ENCODE data around the gene CTNNA3. TPM values are rescaled to one million over a fixed set of nuclear protein-coding genes. Genes with fewer than 3 reads are reported as not detected.

The CTNNA3 gene
- total and polyA plus RNA-seq, 2 donors, result 2.0 to 26.1 TPM

DNA sequence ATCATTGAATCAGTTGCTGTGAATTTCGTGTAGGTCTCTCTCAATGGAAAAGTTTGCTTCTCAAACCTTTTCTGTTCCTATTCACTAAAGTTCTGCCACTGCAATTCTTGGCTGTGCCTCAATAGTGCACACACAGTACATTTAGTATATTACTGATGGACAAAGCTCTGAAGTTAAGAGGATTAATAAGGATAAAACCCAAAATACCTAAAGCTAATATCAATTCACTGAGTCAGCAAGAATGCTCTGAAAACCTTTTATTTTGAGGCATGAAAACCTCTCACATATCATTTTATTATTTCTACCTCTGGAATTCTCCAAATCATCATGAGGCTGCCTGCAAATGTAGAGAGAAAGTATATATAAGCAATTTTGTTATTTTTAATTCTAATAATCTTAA is 1403.5 kb downstream of the CTNNA3 start:
- 69% methylated on average over 1 of the region's 1 CpG for WGBS
- Histone ChIP-seq H3K36me3 (ENCODE audit: insufficient read depth) (no peaks in the 10 kb centered on the region), H3K4me3 (ENCODE audit: low read depth, low read length) (no peak overlapping the region), H3K4me1 (ENCODE audit: insufficient read depth) (no peaks in the 10 kb centered on the region), H3K27ac (ENCODE audit: low read depth) (no peak overlapping the region)
- DNase-seq (ENCODE audit: extremely low spot score), result no peak

DNA sequence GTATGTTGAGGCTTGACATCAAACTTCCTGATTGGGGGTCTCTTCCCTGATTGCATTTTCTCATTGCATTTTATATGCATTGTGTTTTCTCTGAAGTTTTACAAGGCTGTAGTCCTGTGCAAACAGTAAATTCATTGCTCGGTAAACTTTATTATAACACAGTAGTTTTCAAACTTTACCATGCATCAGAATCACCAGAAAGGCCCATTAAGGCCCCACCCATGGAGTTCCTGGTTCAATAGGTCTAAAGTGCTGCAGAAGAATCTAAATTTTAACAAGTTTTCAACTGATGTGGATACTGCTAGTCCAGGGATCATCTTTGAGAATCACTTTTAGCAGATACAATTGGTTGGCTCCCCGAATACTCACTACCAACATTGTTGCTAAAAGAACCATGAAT is 1404.9 kb downstream of the CTNNA3 start:
- Histone ChIP-seq H3K27ac (ENCODE audit: low read depth) (no peak overlapping the region), H3K36me3 (ENCODE audit: insufficient read depth) (no peaks in the 10 kb centered on the region), H3K4me1 (ENCODE audit: insufficient read depth) (no peaks in the 10 kb centered on the region), H3K4me3 (ENCODE audit: low read depth, low read length) (no peak overlapping the region)
- no peak for DNase-seq (ENCODE audit: extremely low spot score)
- 88% methylated on average over 2 of the region's 2 CpGs for WGBS

- Histone ChIP-seq H3K27ac (ENCODE audit: low read depth) (no peak overlapping the region), H3K36me3 (ENCODE audit: insufficient read depth) (no peaks in the 10 kb centered on the region), H3K4me1 (ENCODE audit: insufficient read depth) (no peaks in the 10 kb centered on the region), H3K4me3 (ENCODE audit: low read depth, low read length) (no peak overlapping the region)
- no peak for DNase-seq (ENCODE audit: extremely low spot score)
Observed at GRCh38 chr10:66284621-66285020, 1411.4 kb downstream of the CTNNA3 start.

GRCh38 chr10:66283874-66284464 is 1412.0 kb downstream of the CTNNA3 start:
- no peak for DNase-seq (ENCODE audit: extremely low spot score)
- H3K4me1 ChIP-seq (ENCODE audit: insufficient read depth), result no peaks in the 10 kb centered on the region
- H3K27ac ChIP-seq (ENCODE audit: low read depth), result no peak overlapping the region
- WGBS, result 95% methylated on average over 4 of the region's 4 CpGs
- H3K4me3 ChIP-seq (ENCODE audit: low read depth, low read length), result no peak overlapping the region
- H3K36me3 ChIP-seq (ENCODE audit: insufficient read depth), result no peaks in the 10 kb centered on the region

DNA sequence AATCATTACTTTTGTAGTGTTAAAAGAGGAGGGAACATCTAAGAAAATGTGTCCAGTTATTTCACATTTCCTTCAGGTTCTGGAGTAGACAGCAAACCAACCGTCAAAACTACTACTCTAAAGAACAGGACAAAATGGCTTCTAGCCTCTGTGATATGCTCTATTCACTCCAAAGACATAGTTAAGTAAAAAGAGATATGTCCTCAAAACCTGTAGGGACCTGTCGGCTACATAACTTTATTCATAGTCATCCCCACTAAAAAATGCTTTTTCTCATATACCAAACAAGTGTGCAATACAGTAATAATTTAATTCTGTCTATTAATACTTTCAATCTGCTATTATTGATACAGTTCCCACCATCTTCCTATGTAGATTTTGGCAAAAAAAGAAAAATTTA is 1412.9 kb downstream of the CTNNA3 start:
- H3K27ac ChIP-seq (ENCODE audit: low read depth), result no peak overlapping the region
- 91% methylated on average over 2 of the region's 2 CpGs for WGBS
- DNase-seq (ENCODE audit: extremely low spot score), result no peak
- H3K4me1 ChIP-seq (ENCODE audit: insufficient read depth), result no peaks in the 10 kb centered on the region
- H3K4me3 ChIP-seq (ENCODE audit: low read depth, low read length), result no peak overlapping the region
- no peaks in the 10 kb centered on the region for H3K36me3 ChIP-seq (ENCODE audit: insufficient read depth)

GRCh38 chr10:66281327-66281726 is 1414.7 kb downstream of the CTNNA3 start:
- no peaks in the 10 kb centered on the region for H3K36me3 ChIP-seq (ENCODE audit: insufficient read depth)
- no peak overlapping the region for H3K27ac ChIP-seq (ENCODE audit: low read depth)
- 94% methylated on average over 1 of the region's 1 CpG for WGBS
- H3K4me3 ChIP-seq (ENCODE audit: low read depth, low read length), result no peak overlapping the region
- no peak for DNase-seq (ENCODE audit: extremely low spot score)
- H3K4me1 ChIP-seq (ENCODE audit: insufficient read depth), result no peaks in the 10 kb centered on the region

- no peaks in the 10 kb centered on the region for H3K4me1 ChIP-seq (ENCODE audit: insufficient read depth)
- H3K36me3 ChIP-seq (ENCODE audit: insufficient read depth), result no peaks in the 10 kb centered on the region
- whole genome bisulfite sequencing, result 64% methylated on average over 4 of the region's 4 CpGs
- no peak overlapping the region for H3K4me3 ChIP-seq (ENCODE audit: low read depth, low read length)
- DNase-seq (ENCODE audit: extremely low spot score), result no peak
- no peak overlapping the region for H3K27ac ChIP-seq (ENCODE audit: low read depth)
Observed at GRCh38 chr10:66277481-66277880, 1418.5 kb downstream of the CTNNA3 start.

GRCh38 chr10:66273966-66274519 is 1422.0 kb downstream of the CTNNA3 start:
- no peak for DNase-seq (ENCODE audit: extremely low spot score)
- no peaks in the 10 kb centered on the region for H3K4me1 ChIP-seq (ENCODE audit: insufficient read depth)
- H3K36me3 ChIP-seq (ENCODE audit: insufficient read depth), result no peaks in the 10 kb centered on the region
- WGBS, result 82% methylated on average over 3 of the region's 3 CpGs
- no peak overlapping the region for H3K27ac ChIP-seq (ENCODE audit: low read depth)
- no peak overlapping the region for H3K4me3 ChIP-seq (ENCODE audit: low read depth, low read length)

- H3K27ac ChIP-seq (ENCODE audit: low read depth), result no peak overlapping the region
- H3K4me3 ChIP-seq (ENCODE audit: low read depth, low read length), result no peak overlapping the region
- no peak for DNase-seq (ENCODE audit: extremely low spot score)
- no peaks in the 10 kb centered on the region for H3K36me3 ChIP-seq (ENCODE audit: insufficient read depth)
- 30% methylated on average over 1 of the region's 1 CpG for WGBS
- no peaks in the 10 kb centered on the region for H3K4me1 ChIP-seq (ENCODE audit: insufficient read depth)
Observed at GRCh38 chr10:66265398-66265797, 1430.6 kb downstream of the CTNNA3 start.

DNA sequence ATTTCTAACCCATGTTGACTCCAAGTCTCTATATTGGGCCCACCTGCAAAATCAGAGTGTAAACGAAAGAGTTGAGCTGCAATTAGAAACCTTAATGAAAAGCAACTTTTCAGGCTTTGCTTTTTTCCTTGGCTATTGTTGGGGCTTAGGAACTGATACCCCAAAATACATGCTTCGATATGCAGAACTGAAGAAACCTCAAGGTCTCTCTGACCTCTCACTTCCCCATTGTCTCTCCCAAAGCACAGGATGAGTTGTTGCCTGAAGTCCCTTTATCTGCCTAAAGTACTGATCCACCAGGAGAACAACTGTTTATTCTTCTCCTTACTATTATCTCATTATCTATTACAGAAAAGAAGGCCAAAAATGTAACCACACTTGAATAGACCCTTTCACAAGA is 1436.2 kb downstream of the CTNNA3 start:
- DNase-seq (ENCODE audit: extremely low spot score), result no peak
- 85% methylated on average over 2 of the region's 2 CpGs for WGBS
- no peak overlapping the region for H3K4me3 ChIP-seq (ENCODE audit: low read depth, low read length)
- H3K27ac ChIP-seq (ENCODE audit: low read depth), result no peak overlapping the region
- no peaks in the 10 kb centered on the region for H3K36me3 ChIP-seq (ENCODE audit: insufficient read depth)
- H3K4me1 ChIP-seq (ENCODE audit: insufficient read depth), result no peaks in the 10 kb centered on the region

- DNase-seq (ENCODE audit: extremely low spot score), result no peak
- Histone ChIP-seq H3K36me3 (ENCODE audit: insufficient read depth) (no peaks in the 10 kb centered on the region), H3K4me3 (ENCODE audit: low read depth, low read length) (no peak overlapping the region), H3K4me1 (ENCODE audit: insufficient read depth) (no peaks in the 10 kb centered on the region), H3K27ac (ENCODE audit: low read depth) (no peak overlapping the region)
- WGBS, result 91% methylated on average over 2 of the region's 2 CpGs
Observed at GRCh38 chr10:66258693-66259092, 1437.3 kb downstream of the CTNNA3 start.

- whole genome bisulfite sequencing, result 84% methylated on average over 1 of the region's 1 CpG
- no peak for DNase-seq (ENCODE audit: extremely low spot score)
- Histone ChIP-seq H3K4me3 (ENCODE audit: low read depth, low read length) (no peak overlapping the region), H3K4me1 (ENCODE audit: insufficient read depth) (no peaks in the 10 kb centered on the region), H3K36me3 (ENCODE audit: insufficient read depth) (no peaks in the 10 kb centered on the region), H3K27ac (ENCODE audit: low read depth) (no peak overlapping the region)
Observed at GRCh38 chr10:66257801-66258200, 1438.2 kb downstream of the CTNNA3 start.

GRCh38 chr10:66252986-66253385 is 1443.0 kb downstream of the CTNNA3 start:
- DNase-seq (ENCODE audit: extremely low spot score), result no peak
- H3K4me3 ChIP-seq (ENCODE audit: low read depth, low read length), result no peak overlapping the region
- no peaks in the 10 kb centered on the region for H3K36me3 ChIP-seq (ENCODE audit: insufficient read depth)
- no peaks in the 10 kb centered on the region for H3K4me1 ChIP-seq (ENCODE audit: insufficient read depth)
- H3K27ac ChIP-seq (ENCODE audit: low read depth), result no peak overlapping the region

GRCh38 chr10:66246177-66246576 is 1449.8 kb downstream of the CTNNA3 start:
- Histone ChIP-seq H3K4me1 (ENCODE audit: insufficient read depth) (no peaks in the 10 kb centered on the region), H3K36me3 (ENCODE audit: insufficient read depth) (no peaks in the 10 kb centered on the region), H3K4me3 (ENCODE audit: low read depth, low read length) (no peak overlapping the region), H3K27ac (ENCODE audit: low read depth) (no peak overlapping the region)
- DNase-seq (ENCODE audit: extremely low spot score), result no peak
- WGBS, result 92% methylated on average over 1 of the region's 1 CpG

DNA sequence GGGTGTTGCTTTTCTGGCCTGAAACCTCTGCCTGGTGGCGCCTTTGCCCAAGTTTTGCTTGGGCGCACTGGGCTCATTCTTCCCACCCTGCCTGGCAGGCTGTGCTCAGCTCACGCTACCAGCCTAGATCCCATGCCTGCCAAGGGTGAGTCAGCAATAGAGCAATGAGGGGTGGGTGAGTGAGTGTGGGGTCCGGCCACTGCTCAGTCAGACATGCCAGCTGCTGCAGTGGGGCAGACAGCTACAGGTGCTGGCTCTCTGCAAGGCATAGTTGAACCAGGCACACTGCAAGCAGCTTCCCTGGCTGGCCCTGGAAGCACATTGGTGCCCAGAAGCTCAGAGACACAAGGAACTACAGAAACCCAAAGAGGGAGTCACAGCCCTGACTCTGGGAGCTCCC is 1451.0 kb downstream of the CTNNA3 start:
- H3K36me3 ChIP-seq (ENCODE audit: insufficient read depth), result no peaks in the 10 kb centered on the region
- no peak overlapping the region for H3K27ac ChIP-seq (ENCODE audit: low read depth)
- DNase-seq (ENCODE audit: extremely low spot score), result no peak
- 88% methylated on average over 4 of the region's 4 CpGs for WGBS
- H3K4me1 ChIP-seq (ENCODE audit: insufficient read depth), result no peaks in the 10 kb centered on the region
- H3K4me3 ChIP-seq (ENCODE audit: low read depth, low read length), result no peak overlapping the region

All from urinary bladder (tissue), 4 donors.